ENCODE data around the gene PITPNC1.

The PITPNC1 gene

DNA sequence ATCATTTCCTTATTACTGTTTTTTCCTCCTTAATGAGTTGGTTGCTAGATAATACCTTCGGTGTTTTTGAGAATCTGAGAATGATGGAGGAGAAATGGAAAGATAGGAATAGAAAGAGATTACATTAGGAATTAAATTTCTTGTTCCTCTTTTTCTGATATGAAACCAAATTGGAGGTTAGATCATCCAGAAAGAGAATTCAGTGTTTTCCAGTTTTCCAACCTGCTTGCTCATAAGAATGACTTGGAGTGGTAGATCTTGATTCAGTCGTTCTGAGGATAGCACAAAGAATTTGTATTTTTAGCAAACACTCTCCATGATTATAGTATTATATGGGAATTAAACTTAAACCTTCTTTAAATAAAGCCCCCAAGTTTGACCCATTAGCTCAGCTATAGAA is 35.9 kb downstream of the PITPNC1 start:
- TF ChIP-seq CTCF (IDR thresholded peaks at IDR 0.05; ENCODE audit: low read depth, low read length): no peak
- no peak overlapping the region for H3K4me3 ChIP-seq (replicated peaks in 1 of 2; ENCODE audit: low read depth in 2 of 2, low read length in 2 of 2)
- DNase-seq (ENCODE audit: low read depth in 2 of 2): no peak

DNA sequence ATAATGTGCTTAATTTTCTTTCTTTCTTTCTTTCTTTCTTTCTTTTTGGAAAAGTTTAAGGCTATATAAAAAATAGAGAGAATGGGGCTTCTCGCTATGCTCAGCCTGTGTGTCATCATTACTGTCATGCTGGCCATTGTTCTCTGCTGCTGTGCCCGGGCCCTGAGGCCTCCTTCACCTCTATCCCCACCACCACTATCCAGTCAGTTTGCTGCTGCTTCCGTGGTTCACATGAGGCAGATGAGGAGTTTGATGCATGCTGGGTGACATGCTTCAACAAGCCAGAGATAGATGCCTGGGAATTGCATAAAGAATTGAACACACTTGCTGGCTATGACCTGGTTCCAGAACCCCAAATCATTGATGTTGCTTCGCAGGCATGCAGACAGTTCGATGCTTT is 36.3 kb downstream of the PITPNC1 start:
- no peak for DNase-seq (ENCODE audit: low read depth in 2 of 2)
- TF ChIP-seq CTCF (IDR thresholded peaks at IDR 0.05; ENCODE audit: low read depth, low read length): no peak
- no peak overlapping the region for H3K4me3 ChIP-seq (replicated peaks in 1 of 2; ENCODE audit: low read depth in 2 of 2, low read length in 2 of 2)

DNA sequence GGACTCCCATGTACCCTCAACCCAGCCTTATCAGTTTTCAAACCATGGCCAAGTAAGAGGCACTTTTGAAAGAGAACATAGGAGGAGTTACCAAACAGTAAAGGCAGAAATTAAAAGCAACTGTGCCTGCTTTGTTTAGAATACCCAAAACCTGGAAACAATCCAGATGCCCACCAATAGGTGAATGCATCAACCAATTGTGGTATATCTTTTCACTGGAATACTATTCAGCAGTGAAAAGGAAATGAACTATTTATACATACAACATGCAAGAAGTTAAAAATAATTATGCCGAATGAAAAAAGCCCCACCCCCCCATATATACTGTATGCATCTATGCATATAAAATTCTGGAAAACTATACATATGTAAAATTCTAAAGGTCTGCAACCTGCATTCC is 37.0 kb downstream of the PITPNC1 start:
- TF ChIP-seq CTCF (IDR thresholded peaks at IDR 0.05; ENCODE audit: low read depth, low read length): no peak
- no peak overlapping the region for H3K4me3 ChIP-seq (replicated peaks in 1 of 2; ENCODE audit: low read depth in 2 of 2, low read length in 2 of 2)
- DNase-seq (ENCODE audit: low read depth in 2 of 2): no peak

- DNase-seq (ENCODE audit: low read depth in 2 of 2): no peak
- no peak for TF ChIP-seq CTCF (IDR thresholded peaks at IDR 0.05; ENCODE audit: low read depth, low read length)
- no peak overlapping the region for H3K4me3 ChIP-seq (replicated peaks in 1 of 2; ENCODE audit: low read depth in 2 of 2, low read length in 2 of 2)
Measured at GRCh38 chr17:67414559-67414958, 37.5 kb downstream of the PITPNC1 start.

DNA sequence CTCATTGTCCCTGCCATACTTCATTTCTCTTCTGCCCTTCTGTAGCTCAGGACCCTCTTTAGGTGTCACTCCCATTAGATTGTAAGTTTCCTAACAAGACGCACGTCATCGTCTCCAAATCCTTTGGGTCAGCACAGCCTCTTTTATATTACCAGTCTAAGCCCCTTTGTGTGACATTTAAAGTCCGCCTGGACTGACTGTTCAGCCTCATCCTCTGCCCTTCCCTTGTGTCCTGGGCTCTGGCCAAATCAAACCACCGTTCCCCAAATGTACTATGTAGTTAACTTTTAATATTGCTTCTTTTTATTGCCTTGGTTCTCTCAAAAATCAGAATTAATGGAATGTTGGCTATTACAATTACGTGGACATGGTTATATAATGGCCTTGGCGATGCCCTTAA is 38.2 kb downstream of the PITPNC1 start:
- DNase-seq (ENCODE audit: low read depth in 2 of 2): no peak
- no peak for TF ChIP-seq CTCF (IDR thresholded peaks at IDR 0.05; ENCODE audit: low read depth, low read length)
- no peak overlapping the region for H3K4me3 ChIP-seq (replicated peaks in 1 of 2; ENCODE audit: low read depth in 2 of 2, low read length in 2 of 2)

DNA sequence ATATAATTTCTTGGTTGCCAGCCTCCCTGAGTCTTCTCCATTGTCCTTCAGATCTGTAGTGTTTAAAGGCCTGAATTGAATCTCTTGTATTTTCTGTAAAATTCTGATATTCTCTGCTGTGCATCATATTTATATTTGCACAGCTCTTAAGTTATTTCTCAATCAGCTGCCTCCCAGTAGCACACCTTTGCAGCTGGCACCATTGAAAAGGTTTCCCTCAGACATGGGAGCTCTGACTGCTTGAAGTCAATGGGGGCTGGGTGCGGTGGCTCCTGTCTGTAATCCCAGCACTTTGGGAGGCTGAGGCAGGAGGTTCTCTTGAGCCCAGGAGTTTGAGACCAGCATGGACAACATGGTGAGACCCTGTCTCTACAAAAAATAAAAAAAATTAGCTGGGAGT is 40.4 kb downstream of the PITPNC1 start:
- TF ChIP-seq CTCF (IDR thresholded peaks at IDR 0.05; ENCODE audit: low read depth, low read length): no peak
- no peak for DNase-seq (ENCODE audit: low read depth in 2 of 2)

GRCh38 chr17:67420994-67421393 is 43.9 kb downstream of the PITPNC1 start:
- DNase-seq (ENCODE audit: low read depth in 2 of 2): no peak
- no peak for TF ChIP-seq CTCF (IDR thresholded peaks at IDR 0.05; ENCODE audit: low read depth, low read length)
- H3K4me3 ChIP-seq (replicated peaks in 1 of 2; ENCODE audit: low read depth in 2 of 2, low read length in 2 of 2): no peak overlapping the region

More for the DNA sequence above, 40.4 kb downstream of the PITPNC1 start:
- H3K4me3 ChIP-seq (replicated peaks in 1 of 2; ENCODE audit: low read depth in 2 of 2, low read length in 2 of 2): no peak overlapping the region

Data from cardiac fibroblast (primary cell).